ENCODE measurements around the gene C3orf22.
"Not testable (repeated sequence)": the region's sequence is repeated elsewhere in the genome, so short reads cannot be mapped to it uniquely, and the experiment has no call there.

C3orf22 gene

GRCh38 chr3:126535636-126536035 lies 23.1 kb downstream of the C3orf22 start:
- Histone ChIP-seq H3K36me3 (ENCODE audit: control insufficient read depth, insufficient read depth, low read length) (no peaks in the 10 kb centered on the region), H3K27me3 (replicated peaks; ENCODE audit: control insufficient read depth, insufficient read depth, low read length) (no peaks in the 10 kb centered on the region), H3K4me3 (replicated peaks; ENCODE audit: low read depth, low read length) (no peak overlapping the region)
- no peak for TF ChIP-seq CTCF (IDR thresholded peaks at IDR 0.05; ENCODE audit: insufficient read depth, low read length, poor library complexity, severe bottlenecking)
- DNase-seq (ENCODE audit: extremely low read depth, insufficient read length) = no peak

- DNase-seq (ENCODE audit: extremely low read depth, insufficient read length); H3K36me3 ChIP-seq (ENCODE audit: control insufficient read depth, insufficient read depth, low read length); H3K4me3 ChIP-seq (replicated peaks; ENCODE audit: low read depth, low read length); H3K27me3 ChIP-seq (replicated peaks; ENCODE audit: control insufficient read depth, insufficient read depth, low read length): not testable (repeated sequence)
Measured at GRCh38 chr3:126534716-126535115, 24.0 kb downstream of the C3orf22 start.

GRCh38 chr3:126533506-126533905 lies 25.2 kb downstream of the C3orf22 start:
- H3K36me3 ChIP-seq (ENCODE audit: control insufficient read depth, insufficient read depth, low read length) = no peaks in the 10 kb centered on the region
- no peak for TF ChIP-seq CTCF (IDR thresholded peaks at IDR 0.05; ENCODE audit: insufficient read depth, low read length, poor library complexity, severe bottlenecking)
- DNase-seq (ENCODE audit: extremely low read depth, insufficient read length) = no peak
- no peak overlapping the region for H3K4me3 ChIP-seq (replicated peaks; ENCODE audit: low read depth, low read length)
- H3K27me3 ChIP-seq (replicated peaks; ENCODE audit: control insufficient read depth, insufficient read depth, low read length) = no peaks in the 10 kb centered on the region; the same call in 1 of the 2 replicates

GRCh38 chr3:126531051-126531330 lies 27.7 kb downstream of the C3orf22 start:
- no peak for DNase-seq (ENCODE audit: extremely low read depth, insufficient read length)
- Histone ChIP-seq H3K4me3 (replicated peaks; ENCODE audit: low read depth, low read length) (no peak overlapping the region), H3K27me3 (replicated peaks; ENCODE audit: control insufficient read depth, insufficient read depth, low read length) (no peaks in the 10 kb centered on the region; the same call in 1 of the 2 replicates), H3K36me3 (ENCODE audit: control insufficient read depth, insufficient read depth, low read length) (no peaks in the 10 kb centered on the region)
- no peak for TF ChIP-seq CTCF (IDR thresholded peaks at IDR 0.05; ENCODE audit: insufficient read depth, low read length, poor library complexity, severe bottlenecking)

GRCh38 chr3:126530171-126531050 lies 28.3 kb downstream of the C3orf22 start:
- no peaks in the 10 kb centered on the region for H3K36me3 ChIP-seq (ENCODE audit: control insufficient read depth, insufficient read depth, low read length)
- no peak for DNase-seq (ENCODE audit: extremely low read depth, insufficient read length)
- no peak for TF ChIP-seq CTCF (IDR thresholded peaks at IDR 0.05; ENCODE audit: insufficient read depth, low read length, poor library complexity, severe bottlenecking)
- peaks cover 1% of the 10 kb centered on the region; the same call in 1 of the 2 replicates for H3K27me3 ChIP-seq (replicated peaks; ENCODE audit: control insufficient read depth, insufficient read depth, low read length)
- no peak overlapping the region for H3K4me3 ChIP-seq (replicated peaks; ENCODE audit: low read depth, low read length)

GRCh38 chr3:126529585-126530170 lies 29.1 kb downstream of the C3orf22 start:
- TF ChIP-seq CTCF (IDR thresholded peaks at IDR 0.05; ENCODE audit: insufficient read depth, low read length, poor library complexity, severe bottlenecking) = no peak
- Histone ChIP-seq H3K27me3 (replicated peaks; ENCODE audit: control insufficient read depth, insufficient read depth, low read length) (peaks cover 1% of the 10 kb centered on the region; the same call in 1 of the 2 replicates), H3K4me3 (replicated peaks; ENCODE audit: low read depth, low read length) (no peak overlapping the region), H3K36me3 (ENCODE audit: control insufficient read depth, insufficient read depth, low read length) (no peaks in the 10 kb centered on the region)
- no peak for DNase-seq (ENCODE audit: extremely low read depth, insufficient read length)
